Astrocyte (in vitro differentiated cells and primary cell): ENCODE measurements around the gene SLC26A9.

Source experiments
- CTCF ChIP-seq: IDR thresholded peaks from 2 replicates; pipeline ENCODE4 v1.5.1; 2011; ENCODE audit warnings: low read depth, mild to moderate bottlenecking, inconsistent platforms, low read length, moderate library complexity; ENCODE audit not compliant: insufficient read depth
- EZH2 ChIP-seq: IDR thresholded peaks from 2 replicates; pipeline ENCODE4 v1.6.1; 2012; ENCODE audit warnings: mild to moderate bottlenecking, low read length, inconsistent platforms; ENCODE audit not compliant: insufficient read depth

- TF ChIP-seq CTCF (no peak), EZH2 (no peak)
These were observed 16.5 kb upstream of the SLC26A9 start for GRCh38 chr1:205959789-205960188.
